Measurements from ENCODE around the gene LRRC27. TPM values are rescaled to one million over a fixed set of nuclear protein-coding genes. Genes with fewer than 3 reads are reported as not detected.

Gene LRRC27
- total RNA-seq, 4 donors from 2014 or later, result 3.1 to 5.8 (median 4.4) TPM

DNA sequence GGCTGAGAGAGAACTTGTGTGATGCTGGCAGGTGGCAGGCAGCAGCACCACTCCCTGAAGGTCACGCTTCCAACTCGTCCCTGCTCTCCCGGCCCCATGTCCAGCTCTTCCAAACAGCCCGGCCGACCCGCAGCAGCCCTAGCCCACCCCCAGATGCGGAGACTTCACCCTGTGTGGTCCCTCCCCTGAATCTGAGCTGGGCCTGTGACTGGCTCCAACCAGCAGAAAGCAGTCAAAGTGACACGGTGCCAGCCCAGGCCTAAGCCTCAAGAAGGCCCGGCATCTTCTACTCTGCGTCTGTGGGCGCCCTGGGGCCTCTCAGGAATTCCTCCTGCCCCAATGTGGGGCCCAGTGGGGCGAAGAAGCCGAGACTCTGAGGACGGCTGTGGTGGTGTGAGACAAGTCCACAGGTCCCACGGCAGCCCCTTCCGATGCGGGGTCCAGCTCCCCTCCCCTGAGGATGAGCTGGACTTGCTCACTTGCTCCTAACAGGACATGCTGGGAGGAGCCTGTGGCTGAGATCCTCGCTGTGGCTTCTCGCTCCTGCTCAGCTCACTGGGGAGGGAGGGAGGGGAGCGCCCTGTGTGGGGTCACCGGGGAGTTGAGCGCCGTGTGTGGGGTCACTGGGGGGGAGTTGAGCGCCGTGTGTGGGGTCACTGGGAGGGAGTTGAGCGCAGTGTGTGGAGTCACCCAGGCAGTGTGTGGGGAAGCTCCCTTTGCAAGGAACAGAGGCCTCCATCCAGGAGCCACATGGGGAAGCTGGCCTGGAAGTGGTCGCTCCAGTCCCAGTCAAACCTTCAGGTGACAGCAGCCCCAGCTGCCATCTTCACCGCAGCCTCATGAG, 33.7 kb upstream of the LRRC27 start:
- ATAC-seq, result no peak

DNA sequence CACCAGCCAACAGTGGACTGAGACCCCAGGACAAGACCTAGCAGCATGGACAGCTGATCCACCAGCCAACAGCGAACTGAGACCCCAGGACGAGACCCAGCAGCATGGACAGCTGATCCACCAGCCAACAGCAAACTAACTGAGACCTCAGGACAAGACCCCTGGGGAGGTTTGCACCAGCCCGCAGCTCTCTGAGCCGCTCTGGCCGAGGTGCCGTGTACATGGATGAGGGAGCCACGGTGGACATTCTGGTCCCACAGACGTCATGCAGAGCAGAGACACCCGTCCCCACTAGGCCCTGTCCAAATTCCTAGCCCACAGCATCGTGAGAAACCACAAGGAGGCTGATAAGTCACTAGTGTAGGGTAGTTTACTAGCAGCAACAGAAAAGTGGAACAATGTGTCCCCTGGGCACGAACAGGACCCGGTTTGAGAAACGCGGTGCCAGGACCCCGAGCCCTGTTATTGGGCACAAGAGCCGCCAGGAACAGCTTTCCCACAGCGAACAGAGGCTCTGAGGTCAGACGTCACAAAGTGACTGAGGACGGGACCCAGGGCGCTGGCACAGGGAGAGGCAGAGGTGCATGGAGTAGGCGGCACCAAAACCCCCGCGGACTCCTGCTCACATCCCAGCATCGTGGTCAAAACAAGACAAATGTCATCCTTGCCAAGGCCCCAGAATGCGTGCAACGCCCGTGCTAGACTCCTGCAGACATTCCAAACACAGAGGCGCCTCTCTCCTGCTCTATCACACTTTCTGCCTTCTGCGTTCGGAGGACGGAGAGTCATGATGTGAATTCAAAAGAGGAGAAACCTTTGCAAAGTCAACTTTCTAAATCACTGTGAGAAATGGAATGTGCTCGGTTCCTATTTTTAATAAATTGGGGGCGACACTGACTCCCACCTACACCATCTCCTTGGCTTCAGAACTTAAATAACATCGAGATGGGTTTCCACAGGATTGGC, 32.3 kb upstream of the LRRC27 start:
- ATAC-seq, result no peak
- Histone ChIP-seq H3K27me3 (no peaks in the 10 kb centered on the region), H3K27ac (no peak overlapping the region), H3K36me3 (no peaks in the 10 kb centered on the region), H3K9me3 (no peaks in the 10 kb centered on the region), H3K4me3 (no peak overlapping the region), H3K4me1 (no peaks in the 10 kb centered on the region)
- 78 to 89% methylated on average over 8 to 20 of the region's 34 CpGs for WGBS, 2 donors (ENCODE audit: low coverage in 1 of 2)
- TF ChIP-seq POLR2AphosphoS5 (IDR thresholded peaks at IDR 0.05) (no peak), EP300 (IDR thresholded peaks at IDR 0.05) (no peak), POLR2A (IDR thresholded peaks at IDR 0.05) (no peak)
- TF ChIP-seq, protein P1, sequence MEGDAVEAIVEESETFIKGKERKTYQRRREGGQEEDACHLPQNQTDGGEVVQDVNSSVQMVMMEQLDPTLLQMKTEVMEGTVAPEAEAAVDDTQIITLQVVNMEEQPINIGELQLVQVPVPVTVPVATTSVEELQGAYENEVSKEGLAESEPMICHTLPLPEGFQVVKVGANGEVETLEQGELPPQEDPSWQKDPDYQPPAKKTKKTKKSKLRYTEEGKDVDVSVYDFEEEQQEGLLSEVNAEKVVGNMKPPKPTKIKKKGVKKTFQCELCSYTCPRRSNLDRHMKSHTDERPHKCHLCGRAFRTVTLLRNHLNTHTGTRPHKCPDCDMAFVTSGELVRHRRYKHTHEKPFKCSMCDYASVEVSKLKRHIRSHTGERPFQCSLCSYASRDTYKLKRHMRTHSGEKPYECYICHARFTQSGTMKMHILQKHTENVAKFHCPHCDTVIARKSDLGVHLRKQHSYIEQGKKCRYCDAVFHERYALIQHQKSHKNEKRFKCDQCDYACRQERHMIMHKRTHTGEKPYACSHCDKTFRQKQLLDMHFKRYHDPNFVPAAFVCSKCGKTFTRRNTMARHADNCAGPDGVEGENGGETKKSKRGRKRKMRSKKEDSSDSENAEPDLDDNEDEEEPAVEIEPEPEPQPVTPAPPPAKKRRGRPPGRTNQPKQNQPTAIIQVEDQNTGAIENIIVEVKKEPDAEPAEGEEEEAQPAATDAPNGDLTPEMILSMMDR (IDR thresholded peaks at IDR 0.05), result no peak

More for the DNA sequence above, 33.7 kb upstream of the LRRC27 start:
- H3K4me3 ChIP-seq, result no peak overlapping the region
- no peak overlapping the region for H3K27ac ChIP-seq
- peaks cover 0 to 12% (median 0%) of the 10 kb centered on the region in 3 donors for H3K4me1 ChIP-seq
- H3K36me3 ChIP-seq, result no peaks in the 10 kb centered on the region
- TF ChIP-seq EP300 (IDR thresholded peaks at IDR 0.05) (no peak), POLR2AphosphoS5 (IDR thresholded peaks at IDR 0.05) (no peak), POLR2A (IDR thresholded peaks at IDR 0.05) (no peak)
- TF ChIP-seq, protein P1 (IDR thresholded peaks at IDR 0.05), result no peak
- 50% methylated on average over 2 of the region's 28 CpGs for WGBS, 2 donors (ENCODE audit: low coverage in 1 of 2)
- no peaks in the 10 kb centered on the region for H3K27me3 ChIP-seq
- no peaks in the 10 kb centered on the region for H3K9me3 ChIP-seq

DNA sequence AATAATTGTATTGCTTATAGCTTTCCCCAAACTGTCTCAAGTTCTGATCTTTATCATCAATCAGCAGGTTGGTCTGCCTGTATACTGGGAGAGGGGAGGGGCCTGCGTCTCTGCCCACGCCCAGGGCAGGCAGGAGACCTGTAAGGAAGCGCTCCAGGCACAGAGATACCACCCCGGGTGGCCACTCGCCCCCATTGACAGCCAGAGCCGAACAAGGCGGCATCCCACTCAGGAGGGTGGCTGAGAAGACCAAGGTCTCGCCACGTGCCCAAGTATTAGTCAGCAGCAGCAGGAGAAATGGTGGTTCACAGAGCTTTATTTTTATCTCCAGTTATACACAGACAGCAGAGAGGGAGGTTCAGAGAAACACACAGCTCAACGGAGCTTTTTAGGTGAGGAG, 31.4 kb upstream of the LRRC27 start:
- ATAC-seq, result no peak
- Histone ChIP-seq H3K4me3 (no peak overlapping the region), H3K9me3 (no peaks in the 10 kb centered on the region), H3K36me3 (no peaks in the 10 kb centered on the region), H3K27me3 (no peaks in the 10 kb centered on the region), H3K4me1 (no peaks in the 10 kb centered on the region), H3K27ac (no peak overlapping the region)
- TF ChIP-seq POLR2AphosphoS5 (IDR thresholded peaks at IDR 0.05) (no peak), POLR2A (IDR thresholded peaks at IDR 0.05) (no peak), EP300 (IDR thresholded peaks at IDR 0.05) (no peak)
- TF ChIP-seq, protein P1 (IDR thresholded peaks at IDR 0.05), result no peak
- 38 to 70% methylated on average over 1 to 6 of the region's 10 CpGs for WGBS, 2 donors (ENCODE audit: low coverage in 1 of 2)

DNA sequence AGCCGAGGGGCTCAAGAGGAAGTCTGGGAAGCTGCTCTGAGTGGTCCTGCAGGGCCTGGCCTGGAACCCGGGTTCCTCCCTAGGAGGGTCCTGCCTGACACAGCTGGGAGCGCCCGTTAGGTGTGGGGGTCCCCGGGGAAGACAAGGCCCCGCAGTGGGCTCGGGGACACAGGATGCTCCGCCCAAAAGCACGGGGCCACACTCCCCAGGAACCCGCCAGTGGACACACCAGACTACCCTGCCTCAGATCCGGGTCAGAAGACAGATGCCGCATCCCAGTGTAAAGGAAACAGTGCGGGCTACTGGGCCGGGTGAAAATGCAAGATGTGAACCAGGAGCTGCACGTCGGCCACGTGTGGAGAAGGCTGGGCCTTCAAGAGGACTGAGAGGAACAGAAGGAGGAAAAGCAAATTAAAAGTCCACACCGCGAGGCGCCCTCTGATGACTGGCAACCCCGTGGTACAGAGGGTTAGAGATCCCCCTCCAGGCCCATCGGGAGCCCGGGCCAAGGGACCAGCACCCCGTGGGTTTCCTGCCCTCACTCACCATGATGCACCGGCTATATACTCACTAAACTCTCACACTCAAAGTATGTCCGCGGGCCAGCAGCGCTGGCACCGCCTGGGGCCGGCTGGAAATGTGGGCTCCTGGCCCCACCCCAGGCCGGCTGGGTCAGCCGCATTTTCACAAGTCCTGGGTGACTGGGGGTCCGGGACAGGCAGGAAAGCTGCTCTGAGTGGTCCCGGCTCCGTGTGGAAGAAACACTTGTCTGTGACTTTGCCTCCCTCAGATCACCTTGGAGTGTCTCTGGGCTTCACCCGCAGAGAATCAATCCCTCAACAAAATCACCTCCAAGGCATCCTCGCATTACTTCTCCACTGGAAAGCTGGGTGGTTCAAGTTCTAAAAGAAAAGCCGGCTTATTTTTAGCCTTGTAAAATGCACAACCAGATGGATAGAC, 30.3 kb upstream of the LRRC27 start:
- WGBS, 2 donors (ENCODE audit: low coverage in 1 of 2), result 89 to 91% methylated on average over 10 to 11 of the region's 38 CpGs
- H3K4me1 ChIP-seq, result peaks cover 0 to 5% (median under 1%) of the 10 kb centered on the region in 3 donors
- no peak for ATAC-seq

More for the DNA sequence above, 30.3 kb upstream of the LRRC27 start:
- no peaks in the 10 kb centered on the region for H3K27me3 ChIP-seq
- no peak overlapping the region for H3K27ac ChIP-seq
- H3K36me3 ChIP-seq, result no peaks in the 10 kb centered on the region
- TF ChIP-seq, protein P1 (IDR thresholded peaks at IDR 0.05), result no peak
- TF ChIP-seq POLR2A (IDR thresholded peaks at IDR 0.05) (no peak), POLR2AphosphoS5 (IDR thresholded peaks at IDR 0.05) (no peak), EP300 (IDR thresholded peaks at IDR 0.05) (no peak)
- no peaks in the 10 kb centered on the region for H3K9me3 ChIP-seq
- no peak overlapping the region for H3K4me3 ChIP-seq
